Thyroid gland (tissue), 4 donors: ENCODE measurements around the gene CASKIN2. TPM values are rescaled to one million over a fixed set of nuclear protein-coding genes. Genes with fewer than 3 reads are reported as not detected.

Experiments used
- DNase-seq, 2 donors: peaks; one replicate each; pipeline ENCODE4 v3.0.0-alpha.2; 2019
- H3K27ac ChIP-seq, 3 donors: fragments of 200-600 bp; sonication (generic); 1 replicate in 2 of 3; 2 replicates in 1 of 3; pipeline ENCODE4 v1.5.1; 2016 to 2019; ENCODE audit warnings: mild to moderate bottlenecking in 1 of 3, moderate library complexity in 1 of 3
- H3K27me3 ChIP-seq: fragments of 200-600 bp; sonication (generic); one replicate; pipeline ENCODE4 v1.5.1; 2019
- H3K36me3 ChIP-seq, 2 donors: fragments of 200-600 bp; sonication (generic); one replicate each; pipeline ENCODE4 v1.5.1; 2016 to 2019
- H3K4me1 ChIP-seq, 2 donors: fragments of 200-600 bp; sonication (generic); one replicate each; pipeline ENCODE4 v1.5.1; 2017 to 2019
- H3K4me3 ChIP-seq, 3 donors: fragments of 200-600 bp; sonication (generic); replicated peaks in 1 of 3; 1 replicate in 2 of 3; 2 replicates in 1 of 3; pipeline ENCODE4 v1.5.1; 2016; ENCODE audit warnings: mild to moderate bottlenecking in 1 of 3
- H3K9me3 ChIP-seq: fragments of 200-600 bp; sonication (generic); one replicate; pipeline ENCODE4 v1.5.1; 2017
- CTCF ChIP-seq, 6 experiments: fragments of 200-600 bp in 3 of 6; fragments of 450-650 bp in 3 of 6; sonication (generic) in 3 of 6; IDR thresholded peaks; one replicate each; pipeline ENCODE4 v1.5.1; 2016 to 2019; ENCODE audit warnings: antibody characterized with exemption in 6 of 6, mild to moderate bottlenecking in 2 of 6, inconsistent platforms in 1 of 6, moderate library complexity in 1 of 6
- POLR2A ChIP-seq, 2 donors: fragments of 450-650 bp; IDR thresholded peaks; one replicate each; pipeline ENCODE4 v1.6.1; 2017; ENCODE audit warnings: antibody characterized with exemption in 2 of 2, mild to moderate bottlenecking in 2 of 2, moderate library complexity in 1 of 2
- WGBS, 2 donors: methylation state at CpG; one replicate each; pipeline ENCODE4 v1.1.5; 2017; 5-methylcytosine and 5-hydroxymethylcytosine counted together
- intact Hi-C: fragments of 100-400 bp; cut with DNase I; formaldehyde crosslinking; loops from one replicate; pipeline ENCODE4 v1.15.1; 2023
- total RNA-seq, 4 donors: library from RNA; depleted of rRNA; stranded (reverse); fragments of >200 nt; gene quantifications; one replicate each; pipeline ENCODE4 v1.2.3, GENCODE V29; 2016

The CASKIN2 gene
- total RNA-seq, 4 donors from 2014 or later: 15.0 to 87.2 (median 21.7) TPM

- H3K27me3 ChIP-seq: no peaks in the 10 kb centered on the region
- TF ChIP-seq POLR2A (IDR thresholded peaks at IDR 0.05): no peak
- no peak for TF ChIP-seq CTCF (IDR thresholded peaks at IDR 0.05)
- DNase-seq: peak; percentile 89 to 91
- H3K9me3 ChIP-seq: no peaks in the 10 kb centered on the region
- peak overlapping the region; percentile 59 to 81 (median 78) for H3K27ac ChIP-seq
- no peak overlapping the region for H3K4me3 ChIP-seq
- H3K36me3 ChIP-seq: no peaks in the 10 kb centered on the region
- intact Hi-C loops: no loop called here
- peaks cover 17 to 20% of the 10 kb centered on the region in 2 donors for H3K4me1 ChIP-seq
- 18 to 30% methylated on average over 8 to 15 of the region's 15 CpGs for WGBS, 2 donors
These were observed 41.9 kb upstream of the CASKIN2 start for GRCh38 chr17:75557075-75557851.

GRCh38 chr17:75555679-75556153, 40.4 kb upstream of the CASKIN2 start:
- TF ChIP-seq POLR2A (IDR thresholded peaks at IDR 0.05) (no peak), CTCF (IDR thresholded peaks at IDR 0.05) (no peak)
- no peaks in the 10 kb centered on the region for H3K36me3 ChIP-seq
- no peak overlapping the region for H3K27ac ChIP-seq
- H3K4me3 ChIP-seq: no peak overlapping the region
- 94% methylated on average over 19 to 21 of the region's 21 CpGs for WGBS, 2 donors
- intact Hi-C loops: no loop called here
- no peak for DNase-seq
- no peaks in the 10 kb centered on the region for H3K27me3 ChIP-seq
- H3K9me3 ChIP-seq: no peaks in the 10 kb centered on the region
- peaks cover 17 to 20% of the 10 kb centered on the region in 2 donors for H3K4me1 ChIP-seq

DNA sequence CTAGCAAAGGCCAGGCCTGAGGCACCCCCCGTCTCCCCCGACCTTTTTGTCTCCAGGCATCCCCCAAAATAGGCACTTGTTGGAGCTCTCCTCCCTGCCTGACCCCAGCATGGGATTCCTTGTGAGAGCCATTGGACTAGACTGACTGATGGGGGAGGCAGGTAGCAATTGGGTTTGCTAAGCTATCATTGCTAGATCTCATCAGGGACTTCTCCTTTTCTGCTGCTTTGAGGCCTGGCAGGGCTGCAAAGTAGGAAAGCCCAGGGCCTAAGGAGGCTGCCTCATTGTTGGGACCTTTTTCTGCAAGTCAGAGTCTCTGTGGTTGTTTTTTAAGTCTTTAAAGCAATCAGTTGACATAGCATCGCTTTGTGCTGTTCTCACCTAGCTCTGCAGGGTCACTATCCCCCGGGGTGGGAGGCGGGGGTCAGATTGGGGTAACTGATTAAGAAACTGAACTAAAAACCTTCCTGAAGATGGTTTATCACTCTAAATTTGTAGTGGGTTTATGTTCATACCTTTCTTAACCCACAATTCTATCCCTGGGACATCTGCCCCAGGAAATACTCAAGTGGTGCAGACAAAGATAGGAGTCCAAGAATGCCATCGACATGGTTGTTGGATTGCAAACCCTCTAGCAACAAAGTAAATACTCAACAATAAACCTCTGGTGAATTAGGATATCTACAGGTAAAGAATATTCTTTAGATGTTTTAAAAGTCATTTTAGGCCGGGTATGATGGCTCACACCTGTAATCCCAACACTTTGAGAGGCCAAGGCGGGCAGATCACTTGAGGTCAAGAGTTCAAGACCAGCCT, 38.2 kb upstream of the CASKIN2 start:
- Histone ChIP-seq H3K27ac (no peak overlapping the region), H3K9me3 (no peaks in the 10 kb centered on the region), H3K4me1 (peaks cover 32 to 38% of the 10 kb centered on the region in 2 donors), H3K4me3 (no peak overlapping the region), H3K27me3 (no peaks in the 10 kb centered on the region), H3K36me3 (no peaks in the 10 kb centered on the region)
- intact Hi-C loops: no loop called here
- no peak for DNase-seq
- WGBS, 2 donors: 78 to 83% methylated on average over 8 of the region's 8 CpGs
- TF ChIP-seq POLR2A (IDR thresholded peaks at IDR 0.05) (no peak), CTCF (IDR thresholded peaks at IDR 0.05) (no peak)

DNA sequence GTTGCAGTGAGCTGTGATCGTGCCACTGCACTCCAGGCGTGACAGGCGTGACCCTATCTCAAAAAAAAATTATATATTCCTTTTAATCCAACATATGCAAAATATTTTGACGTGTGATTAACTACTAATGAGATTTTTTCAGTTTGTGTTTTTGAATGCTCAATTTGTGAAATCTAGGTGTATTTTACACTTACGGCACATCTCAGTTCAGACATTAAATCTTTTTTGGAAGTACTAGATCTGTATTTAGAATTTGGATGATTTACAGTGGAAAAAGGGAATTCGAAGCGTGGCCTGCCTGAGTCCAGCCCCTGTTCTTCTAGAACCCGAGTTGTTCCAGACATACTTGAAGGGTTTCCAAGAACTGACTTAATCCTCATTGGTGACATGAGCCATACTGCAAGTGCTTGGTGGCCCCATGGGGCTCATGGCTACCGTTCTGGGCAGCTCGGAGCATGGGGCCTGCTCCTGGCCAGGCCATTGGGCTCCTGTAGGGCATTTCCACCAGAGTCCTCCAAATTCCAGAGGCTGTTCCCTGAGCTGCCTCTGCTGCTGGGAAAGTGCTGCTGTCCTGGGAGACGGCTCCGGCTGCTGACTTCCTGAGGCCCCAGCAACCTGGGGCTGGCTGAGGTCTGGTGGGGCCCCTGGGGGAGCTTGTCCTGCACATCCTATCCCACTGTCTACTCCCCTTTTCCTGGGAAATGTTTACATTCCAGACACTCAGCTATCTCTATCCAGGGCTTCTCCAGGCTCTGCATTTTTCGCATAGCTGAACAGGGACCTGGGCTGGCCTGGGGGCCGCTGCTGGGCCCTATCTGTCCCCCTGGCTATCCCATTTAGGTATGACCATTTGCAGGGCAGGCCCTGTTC, 37.3 kb upstream of the CASKIN2 start:
- H3K36me3 ChIP-seq: no peaks in the 10 kb centered on the region
- no peak for DNase-seq
- peaks cover 27 to 31% of the 10 kb centered on the region in 2 donors for H3K4me1 ChIP-seq
- WGBS, 2 donors: 86 to 87% methylated on average over 13 to 14 of the region's 14 CpGs
- no peak overlapping the region for H3K4me3 ChIP-seq
- TF ChIP-seq CTCF (IDR thresholded peaks at IDR 0.05): no peak
- TF ChIP-seq POLR2A (IDR thresholded peaks at IDR 0.05): no peak
- H3K27me3 ChIP-seq: no peaks in the 10 kb centered on the region
- H3K27ac ChIP-seq: peak overlapping the region in 1 of 3 donors; percentile 36
- H3K9me3 ChIP-seq: no peaks in the 10 kb centered on the region
- intact Hi-C loops: no loop called here
